ENCODE measurements around the gene MEIOB.

DNA sequence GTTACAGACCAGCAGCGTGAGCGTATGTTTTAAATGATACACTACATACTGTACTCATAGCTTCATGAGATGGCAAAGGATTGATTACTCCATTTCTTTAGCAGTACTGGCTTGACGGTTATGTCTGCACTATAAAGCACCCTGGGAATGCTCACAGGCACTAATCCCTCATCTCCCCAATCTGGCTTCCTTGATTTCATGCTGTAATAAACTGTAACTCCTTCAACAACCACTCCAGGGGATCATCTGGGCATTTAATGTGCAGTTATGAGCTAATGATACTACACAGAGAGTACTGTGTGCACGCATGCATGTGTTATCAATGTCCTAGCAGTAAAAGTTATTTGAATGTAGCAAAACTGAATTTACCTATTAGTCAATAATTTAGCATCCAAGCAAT is 20.2 kb downstream of the MEIOB start:
- TF ChIP-seq POLR2AphosphoS5 (IDR thresholded peaks at IDR 0.05; ENCODE audit: low read depth, low read length) (no peak), SIN3A (IDR thresholded peaks at IDR 0.05; ENCODE audit: borderline replicate concordance, insufficient read depth, low read length) (no peak)
